OCI-LY1 (cell line): Measurements from ENCODE around the gene AP3D1.

ENCODE experiments used
- H2AFZ ChIP-seq: fragments of 200-600 bp; sonication (generic), shearing (Covaris generic); 2 replicates; pipeline ENCODE4 v1.6.0; 2014; ENCODE audit warnings: antibody characterized with exemption, mild to moderate bottlenecking, low read length
- H3F3A ChIP-seq: fragments of 200-600 bp; sonication (generic), shearing (Covaris generic); 2 replicates; pipeline ENCODE4 v1.6.0; 2014; ENCODE audit warnings: mild to moderate bottlenecking, antibody characterized with exemption, low read length, moderate library complexity; ENCODE audit not compliant: insufficient read depth
- H3K27ac ChIP-seq: fragments of 200-600 bp; sonication (generic); 2 replicates; pipeline ENCODE4 v1.5.1; 2014; ENCODE audit warnings: low read length, mixed run types, mild to moderate bottlenecking, low read depth; ENCODE audit not compliant: poor library complexity, severe bottlenecking
- H3K27me3 ChIP-seq: fragments of 200-600 bp; sonication (generic); 2 replicates; pipeline ENCODE4 v1.6.0; 2014; ENCODE audit warnings: antibody characterized with exemption, mild to moderate bottlenecking, low read length, moderate library complexity; ENCODE audit not compliant: insufficient read depth
- H3K36me3 ChIP-seq: fragments of 200-600 bp; sonication (generic); 2 replicates; pipeline ENCODE4 v1.6.1; 2014; ENCODE audit warnings: mild to moderate bottlenecking, antibody characterized with exemption, low read length, moderate library complexity, mixed read lengths; ENCODE audit not compliant: insufficient read depth
- H3K4me1 ChIP-seq: fragments of 200-600 bp; sonication (generic); 2 replicates; pipeline ENCODE4 v1.5.1; 2014; ENCODE audit warnings: mild to moderate bottlenecking, low read length, moderate library complexity; ENCODE audit not compliant: insufficient read depth, severe bottlenecking
- H3K4me2 ChIP-seq: fragments of 200-600 bp; sonication (generic), shearing (Covaris generic); 2 replicates; pipeline ENCODE4 v1.6.1; 2014; ENCODE audit warnings: low read length
- H3K4me3 ChIP-seq: fragments of 200-600 bp; sonication (generic); 2 replicates; pipeline ENCODE4 v1.5.1; 2014; ENCODE audit warnings: low read length, low read depth, mild to moderate bottlenecking, mixed read lengths; ENCODE audit not compliant: poor library complexity, severe bottlenecking
- H3K79me2 ChIP-seq: fragments of 200-600 bp; shearing (Covaris generic); 2 replicates; pipeline ENCODE4 v1.6.1; 2016; ENCODE audit warnings: mixed run types, low read length, mixed read lengths; ENCODE audit not compliant: insufficient read depth
- H3K9ac ChIP-seq: fragments of 200-600 bp; sonication (generic), shearing (Covaris generic); 2 replicates; pipeline ENCODE4 v1.6.1; 2014; ENCODE audit warnings: mild to moderate bottlenecking, low read length, mixed read lengths
- H3K9me2 ChIP-seq: fragments of 200-600 bp; sonication (generic), shearing (Covaris generic); 2 replicates; pipeline ENCODE4 v1.6.1; 2014; ENCODE audit warnings: low read depth, mild to moderate bottlenecking, low read length, mixed read lengths
- H3K9me3 ChIP-seq: fragments of 200-600 bp; shearing (Covaris generic); 2 replicates; pipeline ENCODE4 v1.6.1; 2014; ENCODE audit warnings: low read length, mixed read lengths
- H4K20me1 ChIP-seq: fragments of 200-600 bp; sonication (generic), shearing (Covaris generic); 2 replicates; pipeline ENCODE4 v1.6.0; 2016; ENCODE audit warnings: mild to moderate bottlenecking, low read length; ENCODE audit not compliant: insufficient read depth
- EZH2 ChIP-seq: fragments of 200-600 bp; sonication (generic), shearing (Covaris generic); IDR thresholded peaks from 2 replicates; pipeline ENCODE4 v1.8.0; 2017; ENCODE audit warnings: borderline replicate concordance, mixed run types, mild to moderate bottlenecking, antibody characterized with exemption, low read length, moderate library complexity, mixed read lengths
- TF ChIP-seq, protein P1 (sequence below): fragments of 200-600 bp; sonication (generic), shearing (Covaris generic); IDR thresholded peaks from 2 replicates; pipeline ENCODE4 v1.5.1; 2017; ENCODE audit warnings: mild to moderate bottlenecking, antibody characterized with exemption, low read length, moderate library complexity, mixed read lengths

The AP3D1 gene

GRCh38 chr19:2195914-2196313, 44.5 kb upstream of the AP3D1 start:
- Histone ChIP-seq H3K9me2 (no peaks in the 10 kb centered on the region), H3K4me3 (no peak overlapping the region), H3K27me3 (no peaks in the 10 kb centered on the region), H3K79me2 (no peaks in the 10 kb centered on the region), H3K4me2 (no peak overlapping the region), H3K27ac (no peak overlapping the region), H3K9ac (no peak overlapping the region), H3K36me3 (peaks cover 3% of the 10 kb centered on the region; the same call in 1 of the 2 replicates), H3K4me1 (no peaks in the 10 kb centered on the region), H4K20me1 (no peaks in the 10 kb centered on the region), H3K9me3 (no peaks in the 10 kb centered on the region), H3F3A (no peaks in the 10 kb centered on the region), H2AFZ (no peak overlapping the region)
- no peak for TF ChIP-seq EZH2
- TF ChIP-seq, protein P1, sequence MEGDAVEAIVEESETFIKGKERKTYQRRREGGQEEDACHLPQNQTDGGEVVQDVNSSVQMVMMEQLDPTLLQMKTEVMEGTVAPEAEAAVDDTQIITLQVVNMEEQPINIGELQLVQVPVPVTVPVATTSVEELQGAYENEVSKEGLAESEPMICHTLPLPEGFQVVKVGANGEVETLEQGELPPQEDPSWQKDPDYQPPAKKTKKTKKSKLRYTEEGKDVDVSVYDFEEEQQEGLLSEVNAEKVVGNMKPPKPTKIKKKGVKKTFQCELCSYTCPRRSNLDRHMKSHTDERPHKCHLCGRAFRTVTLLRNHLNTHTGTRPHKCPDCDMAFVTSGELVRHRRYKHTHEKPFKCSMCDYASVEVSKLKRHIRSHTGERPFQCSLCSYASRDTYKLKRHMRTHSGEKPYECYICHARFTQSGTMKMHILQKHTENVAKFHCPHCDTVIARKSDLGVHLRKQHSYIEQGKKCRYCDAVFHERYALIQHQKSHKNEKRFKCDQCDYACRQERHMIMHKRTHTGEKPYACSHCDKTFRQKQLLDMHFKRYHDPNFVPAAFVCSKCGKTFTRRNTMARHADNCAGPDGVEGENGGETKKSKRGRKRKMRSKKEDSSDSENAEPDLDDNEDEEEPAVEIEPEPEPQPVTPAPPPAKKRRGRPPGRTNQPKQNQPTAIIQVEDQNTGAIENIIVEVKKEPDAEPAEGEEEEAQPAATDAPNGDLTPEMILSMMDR: no peak

DNA sequence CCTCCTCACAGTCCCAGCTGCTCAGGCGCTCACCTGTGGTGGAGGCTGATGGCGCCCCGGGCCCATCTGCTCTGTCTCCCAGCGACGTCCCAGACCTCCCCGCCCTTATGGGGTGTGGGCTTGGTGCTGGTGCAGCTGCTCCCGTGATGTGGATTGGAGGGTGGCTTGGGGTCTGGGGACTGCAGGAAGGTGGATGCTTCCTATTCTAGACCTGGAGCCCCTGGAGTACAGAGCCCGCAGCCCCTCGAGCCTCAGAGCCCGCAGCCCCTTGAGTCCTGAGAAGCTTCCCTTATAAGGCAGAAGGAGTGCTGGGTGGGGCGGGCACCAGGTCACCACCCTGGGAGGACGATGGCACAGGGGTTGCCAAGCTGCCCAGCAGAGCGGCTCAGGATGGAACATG, 44.0 kb upstream of the AP3D1 start:
- Histone ChIP-seq H3K9me3 (no peaks in the 10 kb centered on the region), H3K36me3 (peaks cover 4% of the 10 kb centered on the region; the same call in 1 of the 2 replicates), H2AFZ (no peak overlapping the region), H4K20me1 (no peaks in the 10 kb centered on the region), H3K27ac (no peak overlapping the region), H3F3A (no peaks in the 10 kb centered on the region), H3K4me3 (no peak overlapping the region), H3K27me3 (no peaks in the 10 kb centered on the region), H3K4me1 (no peaks in the 10 kb centered on the region), H3K9me2 (no peaks in the 10 kb centered on the region), H3K4me2 (no peak overlapping the region), H3K79me2 (no peaks in the 10 kb centered on the region), H3K9ac (no peak overlapping the region)
- TF ChIP-seq, protein P1: no peak
- no peak for TF ChIP-seq EZH2

DNA sequence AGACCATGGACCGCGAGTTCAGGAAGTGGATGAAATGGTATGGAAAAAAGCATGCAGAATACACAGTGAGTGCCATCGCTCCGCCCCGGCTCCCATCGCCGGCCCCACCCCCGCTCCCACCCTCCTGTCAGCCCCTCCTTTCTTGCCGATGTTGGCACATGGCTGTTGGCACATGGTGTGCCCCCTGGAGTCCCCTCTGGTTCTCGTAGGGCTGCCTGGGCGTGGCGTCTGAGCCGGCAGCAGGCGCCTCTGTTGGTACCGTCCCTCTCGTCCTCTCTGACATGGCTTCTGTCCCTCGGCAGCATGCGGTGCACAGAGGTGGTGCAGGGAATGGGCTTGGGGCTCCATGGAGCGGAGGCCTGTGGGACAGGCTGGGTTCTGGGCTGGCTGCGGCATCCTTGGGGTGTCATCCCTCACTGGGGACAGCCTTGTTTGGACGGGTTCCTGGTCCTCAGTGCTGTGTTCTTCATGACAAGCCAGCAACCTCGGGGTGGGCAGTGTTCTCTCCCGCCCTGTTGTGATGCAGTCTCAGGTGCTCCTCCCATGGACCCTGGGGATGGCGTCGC, 43.2 kb upstream of the AP3D1 start:
- H3K9me3 ChIP-seq: no peaks in the 10 kb centered on the region
- H3K79me2 ChIP-seq: no peaks in the 10 kb centered on the region
- H2AFZ ChIP-seq: no peak overlapping the region
- no peak overlapping the region for H3K4me3 ChIP-seq
- H3K27me3 ChIP-seq: no peaks in the 10 kb centered on the region
- H3K4me1 ChIP-seq: no peaks in the 10 kb centered on the region
- no peaks in the 10 kb centered on the region for H4K20me1 ChIP-seq
- H3K36me3 ChIP-seq: peaks cover 4% of the 10 kb centered on the region; the same call in 1 of the 2 replicates
- no peak for TF ChIP-seq EZH2
- TF ChIP-seq, protein P1: no peak
- H3K9ac ChIP-seq: no peak overlapping the region
- no peaks in the 10 kb centered on the region for H3F3A ChIP-seq
- no peak overlapping the region for H3K27ac ChIP-seq
- H3K4me2 ChIP-seq: no peak overlapping the region
- no peaks in the 10 kb centered on the region for H3K9me2 ChIP-seq
